GM12878 (cell line): ENCODE data around the gene PEX26.

Source experiments
- CTCF ChIP-seq, 3 experiments: IDR thresholded peaks in 2 of 3; conservative IDR thresholded peaks in 1 of 3; 2 replicates each; pipeline ENCODE4 v1.5.1; 2011; ENCODE audit warnings: low read depth in 3 of 3, low read length in 3 of 3, mild to moderate bottlenecking in 3 of 3, control low read depth in 2 of 3, moderate library complexity in 2 of 3, inconsistent platforms in 1 of 3, mixed read lengths in 1 of 3; ENCODE audit not compliant: control insufficient read depth in 2 of 3, insufficient read depth in 1 of 3; ENCODE audit errors: extremely low read depth in 1 of 3
- E4F1 ChIP-seq: fragments of 450-650 bp; IDR thresholded peaks from 2 replicates; pipeline ENCODE4 v1.6.1; 2018; ENCODE audit warnings: borderline replicate concordance, mild to moderate bottlenecking; ENCODE audit not compliant: partially characterized antibody
- EP300 ChIP-seq, 2 experiments: fragments of 150-350 bp in 1 of 2; IDR thresholded peaks; 2 replicates each; pipeline ENCODE4 v1.6.1; 2011 to 2012; ENCODE audit warnings: low read depth in 2 of 2, low read length in 2 of 2, borderline replicate concordance in 1 of 2, improper control_type of control experiment in 1 of 2, inconsistent platforms in 1 of 2; ENCODE audit not compliant: control insufficient read depth in 1 of 2
- HDAC6 ChIP-seq: fragments of 200-600 bp; sonication (generic); IDR thresholded peaks from one replicate; pipeline ENCODE4 v1.8.0; 2017; ENCODE audit warnings: antibody characterized with exemption; ENCODE audit not compliant: unreplicated experiment
- MTA2 ChIP-seq: fragments of 450-650 bp; IDR thresholded peaks from 2 replicates; pipeline ENCODE4 v1.6.1; 2016; ENCODE audit warnings: low read depth, mild to moderate bottlenecking, moderate library complexity
- NFIC ChIP-seq: IDR thresholded peaks from 2 replicates; pipeline ENCODE4 v1.6.1; 2012; ENCODE audit warnings: low read depth, mild to moderate bottlenecking, inconsistent platforms, low read length, moderate library complexity
- SIX5 ChIP-seq: IDR thresholded peaks from 2 replicates; pipeline ENCODE4 v1.6.1; 2011; ENCODE audit warnings: mild to moderate bottlenecking, low read depth, low read length, moderate library complexity; ENCODE audit not compliant: severe bottlenecking
- SMAD1 ChIP-seq: fragments of 450-650 bp; IDR thresholded peaks from 2 replicates; pipeline ENCODE4 v1.6.1; 2018; ENCODE audit warnings: mild to moderate bottlenecking, low read depth; ENCODE audit not compliant: partially characterized antibody
- SRF ChIP-seq, 2 experiments: IDR thresholded peaks; 2 replicates each; pipeline ENCODE4 v1.6.1; 2011; ENCODE audit warnings: low read depth in 2 of 2, low read length in 2 of 2, mild to moderate bottlenecking in 1 of 2, moderate library complexity in 1 of 2
- TAF1 ChIP-seq: IDR thresholded peaks from 2 replicates; pipeline ENCODE4 v1.6.1; 2011; ENCODE audit warnings: mild to moderate bottlenecking, low read depth, low read length, borderline replicate concordance
- TCF12 ChIP-seq: IDR thresholded peaks from 2 replicates; pipeline ENCODE4 v1.6.1; 2011; ENCODE audit warnings: low read depth, mild to moderate bottlenecking, low read length
- USF1 ChIP-seq: IDR thresholded peaks from 2 replicates; pipeline ENCODE4 v1.6.1; 2011; ENCODE audit warnings: borderline replicate concordance, low read depth, mild to moderate bottlenecking, moderate library complexity, mixed read lengths, low read length; ENCODE audit not compliant: insufficient read depth; ENCODE audit errors: extremely low read length

- TF ChIP-seq EP300 (IDR thresholded peaks at IDR 0.05; ENCODE audit: borderline replicate concordance in 1 of 2, control insufficient read depth in 1 of 2, low read depth in 2 of 2, low read length in 2 of 2) (no peak), TAF1 (no peak), SMAD1 (no peak), CTCF (IDR thresholded peaks at IDR 0.05 in 2 of 3, conservative IDR thresholded peaks at IDR 0.05 in 1 of 3; ENCODE audit: control insufficient read depth in 2 of 3, extremely low read depth in 1 of 3, insufficient read depth in 1 of 3, low read depth in 3 of 3, low read length in 3 of 3) (no peak), SRF (IDR thresholded peaks at IDR 0.05; ENCODE audit: low read depth in 2 of 2, low read length in 2 of 2) (no peak), TCF12 (no peak), HDAC6 (no peak), SIX5 (no peak), USF1 (no peak), MTA2 (no peak), E4F1 (no peak), NFIC (no peak)
Measured at GRCh38 chr22:18154821-18155390, 77.1 kb downstream of the PEX26 start.
